Measurements from ENCODE around the gene CATSPER3. TPM values are rescaled to one million over a fixed set of nuclear protein-coding genes. Genes with fewer than 3 reads are reported as not detected.

The CATSPER3 gene
- total RNA-seq, 1 experiment from 2014 or later, result 0.50 TPM

- H3T11ph ChIP-seq (ENCODE audit: low read length), result no peak overlapping the region
- H2BK5ac ChIP-seq (ENCODE audit: insufficient read length, low read length), result no peak overlapping the region
- H3K9me3 ChIP-seq (ENCODE audit: control insufficient read depth, low read depth, low read length), result no peaks in the 10 kb centered on the region
- H2BK15ac ChIP-seq (ENCODE audit: low read depth, low read length), result no peak overlapping the region
- no peak for DNase-seq
- peaks cover 7% of the 10 kb centered on the region for H3K23me2 ChIP-seq (ENCODE audit: insufficient read length, low read depth, low read length, poor library complexity, severe bottlenecking)
- H4K91ac ChIP-seq (ENCODE audit: insufficient read length, low read depth, low read length), result no peak overlapping the region
- H3K27ac ChIP-seq (ENCODE audit: insufficient read length, low read depth, low read length), result no peak overlapping the region
- H3K4me3 Mint-ChIP-seq, result no peak overlapping the region
- H3K79me2 ChIP-seq (ENCODE audit: insufficient read depth, low read length), result no peaks in the 10 kb centered on the region
- no peak overlapping the region for H2BK12ac ChIP-seq (ENCODE audit: insufficient read length, low read depth, low read length)
- H3K79me1 ChIP-seq (ENCODE audit: insufficient read depth, low read depth, low read length, poor library complexity, severe bottlenecking), result no peaks in the 10 kb centered on the region
- H3K4me1 Mint-ChIP-seq, result peaks cover 7 to 10% of the 10 kb centered on the region in 2 experiments; a peak in 3 of 4 replicates
- H2BK20ac ChIP-seq (ENCODE audit: low read depth, low read length, poor library complexity, severe bottlenecking), result no peak overlapping the region
- TF ChIP-seq, protein P1, sequence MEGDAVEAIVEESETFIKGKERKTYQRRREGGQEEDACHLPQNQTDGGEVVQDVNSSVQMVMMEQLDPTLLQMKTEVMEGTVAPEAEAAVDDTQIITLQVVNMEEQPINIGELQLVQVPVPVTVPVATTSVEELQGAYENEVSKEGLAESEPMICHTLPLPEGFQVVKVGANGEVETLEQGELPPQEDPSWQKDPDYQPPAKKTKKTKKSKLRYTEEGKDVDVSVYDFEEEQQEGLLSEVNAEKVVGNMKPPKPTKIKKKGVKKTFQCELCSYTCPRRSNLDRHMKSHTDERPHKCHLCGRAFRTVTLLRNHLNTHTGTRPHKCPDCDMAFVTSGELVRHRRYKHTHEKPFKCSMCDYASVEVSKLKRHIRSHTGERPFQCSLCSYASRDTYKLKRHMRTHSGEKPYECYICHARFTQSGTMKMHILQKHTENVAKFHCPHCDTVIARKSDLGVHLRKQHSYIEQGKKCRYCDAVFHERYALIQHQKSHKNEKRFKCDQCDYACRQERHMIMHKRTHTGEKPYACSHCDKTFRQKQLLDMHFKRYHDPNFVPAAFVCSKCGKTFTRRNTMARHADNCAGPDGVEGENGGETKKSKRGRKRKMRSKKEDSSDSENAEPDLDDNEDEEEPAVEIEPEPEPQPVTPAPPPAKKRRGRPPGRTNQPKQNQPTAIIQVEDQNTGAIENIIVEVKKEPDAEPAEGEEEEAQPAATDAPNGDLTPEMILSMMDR (conservative IDR thresholded peaks at IDR 0.05), result no peak
- no peak overlapping the region for H3K4me2 ChIP-seq (ENCODE audit: insufficient read depth, insufficient read length, low read length)
- H3K23ac ChIP-seq (ENCODE audit: insufficient read length, low read depth, low read length), result no peak overlapping the region
- no peak overlapping the region for H2AK5ac ChIP-seq (ENCODE audit: insufficient read length, low read length)
- no peak overlapping the region for H4K8ac ChIP-seq (replicated peaks; ENCODE audit: insufficient read length, low read depth, low read length)
- no peak overlapping the region for H2AFZ ChIP-seq (ENCODE audit: low read length)
- no CpG with 5 or more reads among the region's 5 CpGs for WGBS (ENCODE audit: extremely low coverage, insufficient read length, low lambda C conversion rate)
- no peaks in the 10 kb centered on the region for H3K4me1 ChIP-seq (ENCODE audit: insufficient read depth, low read length)
- no peak overlapping the region for H4K5ac ChIP-seq (ENCODE audit: insufficient read length, low read depth, low read length)
- H3K27me3 ChIP-seq (ENCODE audit: insufficient read depth, low read length), result peaks cover 53% of the 10 kb centered on the region
- H3K56ac ChIP-seq (ENCODE audit: insufficient read length, low read depth, low read length), result no peak overlapping the region
- H3K9ac ChIP-seq (ENCODE audit: extremely low read depth, insufficient read length, low read length), result no peak overlapping the region
- H4K20me1 ChIP-seq (ENCODE audit: control insufficient read depth, insufficient read depth, insufficient read length), result no peaks in the 10 kb centered on the region
- peaks cover 99% of the 10 kb centered on the region for H3K27me3 Mint-ChIP-seq (ENCODE audit: low read depth)
- H3K18ac ChIP-seq (ENCODE audit: insufficient read length, low read depth, low read length), result no peak overlapping the region
- H3K14ac ChIP-seq (ENCODE audit: insufficient read depth, low read length), result no peak overlapping the region; the same call in 1 of the 2 replicates
- H3K36me3 Mint-ChIP-seq (ENCODE audit: insufficient read depth in 1 of 3, low read depth in 3 of 3), result no peaks in the 10 kb centered on the region
- no peak overlapping the region for H3K4ac ChIP-seq (ENCODE audit: low read depth, low read length)
- no peak overlapping the region for H3K27ac Mint-ChIP-seq
- no peak overlapping the region for H2BK120ac ChIP-seq (ENCODE audit: low read depth, low read length, poor library complexity, severe bottlenecking)
- peaks cover 0 to under 1% of the 10 kb centered on the region in 2 experiments; a peak in 1 of 5 replicates for H3K9me3 Mint-ChIP-seq
Observed at GRCh38 chr5:135046661-135047346, 79.1 kb downstream of the CATSPER3 start.

All from H9 (cell line).